A673 (cell line): ENCODE results near the gene IL12RB1. TPM values are rescaled to one million over a fixed set of nuclear protein-coding genes. Genes with fewer than 3 reads are reported as not detected.

Source experiments
- BruUV-seq: library from RNA; stranded (reverse); fragments of 400-500 nt; replicated peaks from 2 replicates; lab custom pipeline; 2021; lab: Mats Ljungman, UMichigan
- CTCF ChIA-PET: fragments of 300-600 bp; sonication (Branson Sonifier 250); formaldehyde crosslinking; loops from one replicate; lab custom pipeline; 2022; ENCODE audit warnings: antibody characterized with exemption; lab: Charles Lee
- POLR2A ChIA-PET: fragments of 300-600 bp; sonication (Branson Sonifier 250); formaldehyde crosslinking; loops from one replicate; lab custom pipeline; 2022; ENCODE audit warnings: antibody characterized with exemption; ENCODE audit not compliant: low non-redundant PET; lab: Charles Lee
- DNase-seq: peaks from one replicate; pipeline ENCODE4 v3.0.0-alpha.2; 2015; ENCODE audit warnings: low spot score
- H3K27ac ChIP-seq: fragments of 200-600 bp; sonication (generic); 2 replicates; pipeline ENCODE4 v1.5.1; 2016; ENCODE audit warnings: mixed run types, low read depth, mild to moderate bottlenecking, mixed read lengths, antibody characterized with exemption, low read length; ENCODE audit not compliant: poor library complexity, severe bottlenecking
- H3K27me3 ChIP-seq: fragments of 200-600 bp; sonication (generic); replicated peaks from 2 replicates; pipeline ENCODE4 v1.6.1; 2017; ENCODE audit warnings: mixed run types, low read depth, mild to moderate bottlenecking, mixed read lengths, antibody characterized with exemption, low read length; ENCODE audit not compliant: insufficient read depth, poor library complexity
- H3K36me3 ChIP-seq: fragments of 200-600 bp; sonication (generic); 2 replicates; pipeline ENCODE4 v1.6.1; 2016; ENCODE audit warnings: mixed run types, mild to moderate bottlenecking, mixed read lengths, antibody characterized with exemption, low read length; ENCODE audit not compliant: insufficient read depth, poor library complexity, severe bottlenecking
- H3K4me1 ChIP-seq: fragments of 200-600 bp; sonication (generic); 2 replicates; pipeline ENCODE4 v1.6.1; 2017; ENCODE audit warnings: mixed run types, mild to moderate bottlenecking, mixed read lengths, antibody characterized with exemption, low read length; ENCODE audit not compliant: insufficient read depth, poor library complexity, severe bottlenecking
- H3K4me3 ChIP-seq: fragments of 200-600 bp; sonication (generic); 2 replicates; pipeline ENCODE4 v1.5.1; 2016; ENCODE audit warnings: low read depth, mixed run types, mild to moderate bottlenecking, mixed read lengths, low read length; ENCODE audit not compliant: poor library complexity, severe bottlenecking
- H3K9me3 ChIP-seq: fragments of 200-600 bp; sonication (generic); 2 replicates; pipeline ENCODE4 v1.6.1; 2016; ENCODE audit warnings: mixed run types, low read depth, mild to moderate bottlenecking, mixed read lengths, antibody characterized with exemption, low read length; ENCODE audit not compliant: poor library complexity, severe bottlenecking
- CTCF ChIP-seq: fragments of 300-800, 200-600 bp; sonication (generic); conservative IDR thresholded peaks from 2 replicates; pipeline ENCODE4 v1.5.1; 2017; ENCODE audit warnings: low read depth, mild to moderate bottlenecking, antibody characterized with exemption, low read length, moderate library complexity, mixed read lengths
- EZH2 ChIP-seq: fragments of 200-600 bp; sonication (generic); IDR thresholded peaks from 2 replicates; pipeline ENCODE4 v1.6.1; 2017; ENCODE audit warnings: borderline replicate concordance, low read depth, mild to moderate bottlenecking, mixed read lengths, antibody characterized with exemption, low read length; ENCODE audit not compliant: poor library complexity, severe bottlenecking
- intact Hi-C: fragments of 100-400 bp; cut with micrococcal nuclease; formaldehyde crosslinking; loops from one replicate; pipeline ENCODE4 v1.10.0; 2022; ENCODE audit not compliant: unreplicated experiment
- total RNA-seq: library from RNA; stranded (reverse); gene quantifications from 2 replicates; pipeline ENCODE4 v1.2.3, GENCODE V29; 2021

Gene IL12RB1
- total RNA-seq, 1 experiment from 2014 or later = not detected

- intact Hi-C loops = no loop called here
- H3K36me3 ChIP-seq = no peaks in the 10 kb centered on the region
- TF ChIP-seq CTCF (no peak), EZH2 (no peak)
- no peak overlapping the region for H3K4me3 ChIP-seq
- no peak for DNase-seq
- no TSS peak for BruUV-seq
- no peak overlapping the region for H3K27ac ChIP-seq
- ChIA-PET CTCF (no interaction called here), POLR2A (no interaction called here)
- no peaks in the 10 kb centered on the region for H3K27me3 ChIP-seq
- H3K9me3 ChIP-seq = no peaks in the 10 kb centered on the region
- no peaks in the 10 kb centered on the region for H3K4me1 ChIP-seq
Measured at GRCh38 chr19:18083929-18084684, 2.6 kb downstream of the IL12RB1 start.

DNA sequence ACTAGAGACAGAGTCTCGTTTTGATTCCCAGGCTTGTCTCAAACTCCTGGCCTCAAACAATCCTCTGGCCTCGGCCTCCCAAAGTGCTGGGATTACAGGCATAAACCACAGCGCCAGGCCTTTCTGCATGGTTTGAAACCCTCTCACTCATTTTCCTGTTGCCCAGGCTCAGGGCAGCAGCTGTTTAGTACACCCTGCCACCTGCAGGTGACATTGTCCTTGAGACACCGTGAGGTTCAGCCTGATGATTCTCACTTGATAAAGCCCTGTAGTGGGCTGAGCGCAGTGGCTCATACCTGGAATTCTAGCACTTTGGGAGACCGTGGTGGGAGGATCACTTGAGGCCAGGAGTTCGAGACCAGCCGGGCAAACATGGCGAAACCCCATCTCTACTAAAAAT, 12.5 kb downstream of the IL12RB1 start:
- H3K4me1 ChIP-seq = no peaks in the 10 kb centered on the region
- no peaks in the 10 kb centered on the region for H3K9me3 ChIP-seq
- no peak overlapping the region for H3K4me3 ChIP-seq
- CTCF ChIA-PET = interaction anchor here (0.6 kb wide), 1 partner anchor 229 kb away, joined by 6 read pairs; no protein-coding TSS in a partner anchor
- H3K27ac ChIP-seq = no peak overlapping the region
- no peaks in the 10 kb centered on the region for H3K36me3 ChIP-seq
- intact Hi-C loops = no loop called here
- H3K27me3 ChIP-seq = no peaks in the 10 kb centered on the region
- POLR2A ChIA-PET = no interaction called here
- no peak for TF ChIP-seq EZH2
- 0 out of 2 replicates have a peak, but pooled peaks have one; percentile 23 for TF ChIP-seq CTCF
- DNase-seq = no peak
- BruUV-seq = no TSS peak

- Histone ChIP-seq H3K27me3 (no peaks in the 10 kb centered on the region), H3K4me3 (no peak overlapping the region), H3K4me1 (no peaks in the 10 kb centered on the region), H3K27ac (no peak overlapping the region), H3K9me3 (no peaks in the 10 kb centered on the region), H3K36me3 (no peaks in the 10 kb centered on the region)
- ChIA-PET CTCF (no interaction called here), POLR2A (no interaction called here)
- intact Hi-C loops = no loop called here
- no TSS peak for BruUV-seq
- TF ChIP-seq CTCF (no peak), EZH2 (no peak)
- DNase-seq = no peak
Measured at GRCh38 chr19:18073197-18073596, 13.5 kb downstream of the IL12RB1 start.
